ENCODE results near the gene RPEL1. TPM values are rescaled to one million over a fixed set of nuclear protein-coding genes. Genes with fewer than 3 reads are reported as not detected.
"Not testable (repeated sequence)": the region's sequence is repeated elsewhere in the genome, so short reads cannot be mapped to it uniquely, and the experiment has no call there.

Gene RPEL1
- total RNA-seq, 1 experiment from 2014 or later, result not detected

- H3K27me3 ChIP-seq (ENCODE audit: control insufficient read depth, insufficient read depth, low read length); DNase-seq; H3K4me3 ChIP-seq (ENCODE audit: insufficient read depth, low read depth, low read length); H3K36me3 ChIP-seq (replicated peaks; ENCODE audit: control insufficient read depth, insufficient read depth, low read length): not testable (repeated sequence)
Measured at GRCh38 chr10:103216362-103216761, 29.3 kb upstream of the RPEL1 start.

- Histone ChIP-seq H3K27me3 (ENCODE audit: control insufficient read depth, insufficient read depth, low read length) (no peaks in the 10 kb centered on the region), H3K36me3 (replicated peaks; ENCODE audit: control insufficient read depth, insufficient read depth, low read length) (no peaks in the 10 kb centered on the region), H3K4me3 (ENCODE audit: insufficient read depth, low read depth, low read length) (no peak overlapping the region)
- no peak for DNase-seq
Measured at GRCh38 chr10:103224133-103224532, 21.6 kb upstream of the RPEL1 start.

- not testable (repeated sequence) for H3K27me3 ChIP-seq (ENCODE audit: control insufficient read depth, insufficient read depth, low read length); H3K4me3 ChIP-seq (ENCODE audit: insufficient read depth, low read depth, low read length); DNase-seq; H3K36me3 ChIP-seq (replicated peaks; ENCODE audit: control insufficient read depth, insufficient read depth, low read length)
Measured at GRCh38 chr10:103224721-103225120, 21.0 kb upstream of the RPEL1 start.

GRCh38 chr10:103225939-103226338, 19.7 kb upstream of the RPEL1 start:
- H3K27me3 ChIP-seq (ENCODE audit: control insufficient read depth, insufficient read depth, low read length), result no peaks in the 10 kb centered on the region
- H3K4me3 ChIP-seq (ENCODE audit: insufficient read depth, low read depth, low read length), result no peak overlapping the region
- DNase-seq, result no peak
- H3K36me3 ChIP-seq (replicated peaks; ENCODE audit: control insufficient read depth, insufficient read depth, low read length), result no peaks in the 10 kb centered on the region

- no peak overlapping the region for H3K4me3 ChIP-seq (ENCODE audit: insufficient read depth, low read depth, low read length)
Measured at GRCh38 chr10:103227416-103227815, 18.3 kb upstream of the RPEL1 start.

GRCh38 chr10:103231047-103231551, 14.6 kb upstream of the RPEL1 start:
- Histone ChIP-seq H3K36me3 (replicated peaks; ENCODE audit: control insufficient read depth, insufficient read depth, low read length) (no peaks in the 10 kb centered on the region), H3K4me3 (ENCODE audit: insufficient read depth, low read depth, low read length) (no peak overlapping the region), H3K27me3 (ENCODE audit: control insufficient read depth, insufficient read depth, low read length) (no peaks in the 10 kb centered on the region)
- peak; percentile 48 for DNase-seq

More at GRCh38 chr10:103227416-103227815, 18.3 kb upstream of the RPEL1 start:
- Histone ChIP-seq H3K27me3 (ENCODE audit: control insufficient read depth, insufficient read depth, low read length) (no peaks in the 10 kb centered on the region), H3K36me3 (replicated peaks; ENCODE audit: control insufficient read depth, insufficient read depth, low read length) (no peaks in the 10 kb centered on the region)
- DNase-seq, result no peak

GRCh38 chr10:103232131-103232673, 13.5 kb upstream of the RPEL1 start:
- Histone ChIP-seq H3K27me3 (ENCODE audit: control insufficient read depth, insufficient read depth, low read length) (no peaks in the 10 kb centered on the region), H3K36me3 (replicated peaks; ENCODE audit: control insufficient read depth, insufficient read depth, low read length) (no peaks in the 10 kb centered on the region), H3K4me3 (ENCODE audit: insufficient read depth, low read depth, low read length) (no peak overlapping the region)
- DNase-seq, result no peak

- no peak overlapping the region for H3K4me3 ChIP-seq (ENCODE audit: insufficient read depth, low read depth, low read length)
- no peaks in the 10 kb centered on the region for H3K27me3 ChIP-seq (ENCODE audit: control insufficient read depth, insufficient read depth, low read length)
- no peaks in the 10 kb centered on the region for H3K36me3 ChIP-seq (replicated peaks; ENCODE audit: control insufficient read depth, insufficient read depth, low read length)
- no peak for DNase-seq
Measured at GRCh38 chr10:103232772-103233488, 12.8 kb upstream of the RPEL1 start.

GRCh38 chr10:103235775-103236174, 9.9 kb upstream of the RPEL1 start:
- H3K27me3 ChIP-seq (ENCODE audit: control insufficient read depth, insufficient read depth, low read length), result no peaks in the 10 kb centered on the region
- DNase-seq, result no peak
- H3K4me3 ChIP-seq (ENCODE audit: insufficient read depth, low read depth, low read length), result no peak overlapping the region
- H3K36me3 ChIP-seq (replicated peaks; ENCODE audit: control insufficient read depth, insufficient read depth, low read length), result no peaks in the 10 kb centered on the region

- DNase-seq, result peak; percentile 69
- no peaks in the 10 kb centered on the region for H3K36me3 ChIP-seq (replicated peaks; ENCODE audit: control insufficient read depth, insufficient read depth, low read length)
- no peaks in the 10 kb centered on the region for H3K27me3 ChIP-seq (ENCODE audit: control insufficient read depth, insufficient read depth, low read length)
Measured at GRCh38 chr10:103238506-103239252, 7.0 kb upstream of the RPEL1 start.

GRCh38 chr10:103241262-103242011, 4.2 kb upstream of the RPEL1 start:
- DNase-seq, result no peak
- H3K36me3 ChIP-seq (replicated peaks; ENCODE audit: control insufficient read depth, insufficient read depth, low read length), result no peaks in the 10 kb centered on the region
- no peaks in the 10 kb centered on the region for H3K27me3 ChIP-seq (ENCODE audit: control insufficient read depth, insufficient read depth, low read length)
- H3K4me3 ChIP-seq (ENCODE audit: insufficient read depth, low read depth, low read length), result no peak overlapping the region

More at GRCh38 chr10:103238506-103239252, 7.0 kb upstream of the RPEL1 start:
- H3K4me3 ChIP-seq (ENCODE audit: insufficient read depth, low read depth, low read length), result no peak overlapping the region

GRCh38 chr10:103244666-103245271, 918 bp upstream of the RPEL1 start:
- Histone ChIP-seq H3K27me3 (ENCODE audit: control insufficient read depth, insufficient read depth, low read length) (no peaks in the 10 kb centered on the region), H3K36me3 (replicated peaks; ENCODE audit: control insufficient read depth, insufficient read depth, low read length) (no peaks in the 10 kb centered on the region), H3K4me3 (ENCODE audit: insufficient read depth, low read depth, low read length) (no peak overlapping the region)
- peak; percentile 86 for DNase-seq

- no peaks in the 10 kb centered on the region for H3K27me3 ChIP-seq (ENCODE audit: control insufficient read depth, insufficient read depth, low read length)
- H3K36me3 ChIP-seq (replicated peaks; ENCODE audit: control insufficient read depth, insufficient read depth, low read length), result no peaks in the 10 kb centered on the region
- no peak for DNase-seq
- H3K4me3 ChIP-seq (ENCODE audit: insufficient read depth, low read depth, low read length), result no peak overlapping the region
Measured at GRCh38 chr10:103246324-103246723, 637 bp downstream of the RPEL1 start.

- no peak for DNase-seq
- H3K27me3 ChIP-seq (ENCODE audit: control insufficient read depth, insufficient read depth, low read length), result no peaks in the 10 kb centered on the region
Measured at GRCh38 chr10:103254113-103254512, 8.4 kb downstream of the RPEL1 start.

More at GRCh38 chr10:103254113-103254512, 8.4 kb downstream of the RPEL1 start:
- Histone ChIP-seq H3K4me3 (ENCODE audit: insufficient read depth, low read depth, low read length) (no peak overlapping the region), H3K36me3 (replicated peaks; ENCODE audit: control insufficient read depth, insufficient read depth, low read length) (no peaks in the 10 kb centered on the region)

Measured in H7 (cell line).